PC-3 (cell line): ENCODE results near the gene C1orf105. TPM values are rescaled to one million over a fixed set of nuclear protein-coding genes. Genes with fewer than 3 reads are reported as not detected.

Source experiments
- total RNA-seq: library from RNA; depleted of rRNA; stranded (reverse); fragments of >200 nt; gene quantifications from 2 replicates; pipeline ENCODE4 v1.2.3, GENCODE V29; 2014; rRNA removed

C1orf105 gene
- total RNA-seq, 1 experiment from 2014 or later, result not detected

Other genes with a start within 250 kb of the C1orf105 start
- gene PIGC, start 23.4 kb downstream of the C1orf105 start, total RNA-seq, result 57.5 and 70.5 TPM in 2 replicates
- 72.0 and 81.3 TPM in 2 replicates for gene SUCO, start 112.5 kb downstream of the C1orf105 start, total RNA-seq
- gene FASLG, start 238.4 kb downstream of the C1orf105 start, total RNA-seq, result 0.04 TPM in 1 of 2 replicates, not detected in the other